Left kidney (tissue), 2 donors: ENCODE data around the gene MAN2A1. TPM values are rescaled to one million over a fixed set of nuclear protein-coding genes. Genes with fewer than 3 reads are reported as not detected.

Source experiments
- DNase-seq: peaks from one replicate; pipeline ENCODE4 v3.0.0-alpha.2; 2013
- polyA plus RNA-seq: library from polyadenylated mRNA; unstranded; fragments of 120-200 nt; gene quantifications from one replicate; pipeline ENCODE4 v1.2.1, GENCODE V29; 2013; ENCODE audit not compliant: insufficient read length

The MAN2A1 gene
- polyA plus RNA-seq, 1 donor: 86.1 TPM

- no peak for DNase-seq
Observed at GRCh38 chr5:109676920-109677319, 12.8 kb upstream of the MAN2A1 start.

- no peak for DNase-seq
Observed at GRCh38 chr5:109678447-109678846, 11.3 kb upstream of the MAN2A1 start.

GRCh38 chr5:109681763-109682162 is 8.0 kb upstream of the MAN2A1 start:
- no peak for DNase-seq

- no peak for DNase-seq
Observed at GRCh38 chr5:109682383-109682782, 7.3 kb upstream of the MAN2A1 start.

DNA sequence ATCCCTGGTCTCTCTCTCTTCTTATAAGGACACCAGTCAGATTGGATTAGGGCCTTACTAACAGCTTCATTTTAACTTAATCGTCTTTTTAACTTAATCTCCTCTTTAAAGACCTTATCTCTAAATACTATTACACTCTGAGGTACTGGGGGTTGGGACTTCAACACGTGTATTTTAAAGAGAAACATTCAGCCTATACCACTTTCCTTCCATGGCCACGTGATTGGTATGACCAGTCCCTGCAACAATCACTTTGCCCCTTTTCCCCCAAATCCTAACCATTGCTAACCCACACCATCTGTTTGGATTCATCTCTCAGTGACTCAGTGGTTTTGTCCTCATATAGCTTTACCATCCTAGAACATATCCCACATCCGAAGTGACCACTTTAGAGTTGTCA is 3.8 kb upstream of the MAN2A1 start:
- no peak for DNase-seq

- DNase-seq: no peak
Observed at GRCh38 chr5:109688630-109688969, 1.1 kb upstream of the MAN2A1 start.

- peak; percentile 90 for DNase-seq
Observed at GRCh38 chr5:109688970-109689739, 572 bp upstream of the MAN2A1 start.

DNA sequence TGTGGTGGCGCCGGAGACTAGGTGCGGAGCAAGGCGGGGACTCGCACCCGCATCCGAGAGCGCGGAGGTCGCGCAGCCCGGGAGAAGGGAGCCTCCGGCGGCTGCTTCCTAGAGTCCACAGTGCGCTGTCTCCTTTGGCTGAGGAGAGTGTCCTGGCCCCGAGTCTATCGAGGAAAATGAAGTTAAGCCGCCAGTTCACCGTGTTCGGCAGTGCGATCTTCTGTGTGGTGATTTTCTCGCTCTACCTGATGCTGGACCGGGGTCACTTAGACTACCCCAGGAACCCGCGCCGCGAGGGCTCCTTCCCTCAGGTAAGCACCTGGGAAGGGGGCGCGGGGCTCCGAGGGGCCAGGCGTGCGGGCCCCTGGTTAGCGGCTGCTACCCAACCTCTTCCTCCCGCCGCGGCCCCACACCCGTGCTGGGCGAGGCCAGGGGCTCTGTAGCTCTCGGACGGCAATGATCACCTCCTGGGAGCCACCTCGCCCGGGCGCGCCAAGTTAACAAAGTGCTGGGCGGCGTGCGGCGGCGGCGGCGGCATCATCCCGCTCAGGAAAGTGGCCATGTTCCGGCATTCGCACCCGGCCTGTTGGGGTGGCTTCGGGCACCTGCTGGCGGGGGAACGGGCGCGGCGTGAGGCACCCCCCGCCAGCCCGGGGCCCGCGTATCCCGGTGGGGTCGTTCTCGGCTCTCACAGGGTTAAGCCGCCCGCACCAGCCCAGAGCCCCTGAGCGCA is 681 bp downstream of the MAN2A1 start:
- peak; percentile 44 for DNase-seq

GRCh38 chr5:109690975-109691574 is 1.3 kb downstream of the MAN2A1 start:
- peak; percentile 86 for DNase-seq

GRCh38 chr5:109691996-109692395 is 2.3 kb downstream of the MAN2A1 start:
- DNase-seq: no peak

- DNase-seq: no peak
Observed at GRCh38 chr5:109692852-109693251, 3.1 kb downstream of the MAN2A1 start.

- DNase-seq: no peak
Observed at GRCh38 chr5:109693535-109694400, 4.0 kb downstream of the MAN2A1 start.

- DNase-seq: no peak
Observed at GRCh38 chr5:109694451-109694891, 4.7 kb downstream of the MAN2A1 start.

DNA sequence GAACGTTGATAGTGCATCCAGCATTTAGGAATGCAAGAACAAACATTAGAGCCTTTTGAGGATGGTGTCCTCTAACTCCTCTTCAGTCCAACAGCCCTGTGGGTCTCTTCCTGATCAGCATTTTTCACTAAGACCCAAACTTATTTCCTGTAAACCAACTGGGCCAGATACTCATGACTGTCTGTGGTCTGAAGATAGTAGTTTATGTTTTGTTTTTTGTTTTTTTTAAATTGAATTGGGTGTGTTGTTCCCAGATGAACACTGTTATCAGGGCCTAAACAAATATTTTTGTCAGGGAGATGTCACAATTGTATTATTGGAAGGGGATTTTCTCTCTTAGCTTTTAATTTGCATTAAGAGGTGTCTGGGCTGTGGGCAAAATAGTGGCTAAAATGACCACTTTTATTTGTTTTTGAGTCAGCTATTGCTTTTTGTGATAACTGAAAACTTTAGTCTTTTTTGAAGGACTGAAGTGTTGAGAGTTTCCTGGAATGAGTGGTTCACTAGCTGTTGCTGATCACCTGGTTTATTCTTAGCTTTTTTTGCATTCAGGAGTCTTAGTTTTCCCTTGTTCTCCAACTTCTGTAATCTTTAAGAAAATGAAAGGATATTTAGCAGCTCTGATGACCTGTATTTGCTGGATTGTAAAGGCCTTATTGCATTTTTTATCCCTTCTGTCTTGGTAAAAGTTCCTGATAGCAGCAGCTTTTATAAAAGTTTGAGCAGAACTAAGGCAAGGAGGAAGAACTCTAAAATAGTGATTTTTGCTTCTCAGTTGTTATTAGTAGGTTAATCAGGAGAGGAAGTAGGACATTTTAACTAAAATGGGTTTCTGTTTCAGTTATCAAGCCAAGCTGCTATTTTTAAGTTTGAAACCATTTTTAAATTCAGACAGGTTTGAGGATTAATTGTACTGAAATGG is 5.5 kb downstream of the MAN2A1 start:
- no peak for DNase-seq

GRCh38 chr5:109697339-109697738 is 7.6 kb downstream of the MAN2A1 start:
- DNase-seq: no peak

DNA sequence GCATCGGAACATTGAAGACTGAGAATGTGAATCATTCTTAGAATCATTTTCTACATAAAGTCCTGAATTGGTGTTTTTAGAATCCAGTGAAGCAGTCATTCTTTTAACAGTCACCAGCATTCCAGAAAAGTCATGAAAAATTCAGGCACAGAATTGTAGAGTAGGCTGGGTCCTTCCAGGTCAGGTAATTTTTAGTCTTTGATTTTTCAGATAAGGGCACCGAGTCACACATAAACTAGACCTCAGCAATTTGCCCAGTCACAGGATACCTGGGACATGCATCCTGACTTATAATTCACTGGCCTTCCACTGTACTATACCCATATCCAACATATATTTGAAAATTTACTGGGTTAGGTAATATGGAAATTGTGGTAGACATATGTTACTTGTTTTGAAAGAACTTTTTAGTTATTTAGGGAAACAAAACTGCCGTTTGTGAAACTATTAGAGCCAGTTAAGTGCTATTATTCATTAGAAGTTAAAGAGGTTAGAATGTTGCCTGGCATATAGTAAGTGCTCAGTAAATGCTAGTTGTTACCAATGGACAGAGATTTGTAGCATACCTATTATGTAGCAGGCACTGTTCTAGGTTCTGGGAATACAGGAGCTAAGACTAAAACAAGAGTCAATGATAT is 10.9 kb downstream of the MAN2A1 start:
- no peak for DNase-seq

GRCh38 chr5:109701252-109701651 is 11.5 kb downstream of the MAN2A1 start:
- no peak for DNase-seq

- no peak for DNase-seq
Observed at GRCh38 chr5:109701792-109702191, 12.1 kb downstream of the MAN2A1 start.

GRCh38 chr5:109703166-109703565 is 13.4 kb downstream of the MAN2A1 start:
- DNase-seq: no peak

GRCh38 chr5:109703829-109704228 is 14.1 kb downstream of the MAN2A1 start:
- no peak for DNase-seq
